Activated naive CD8-positive, alpha-beta T cell treated with anti-CD3 and anti-CD28 coated beads for 36 hours (primary cell): ENCODE data around the gene FAM81A. TPM values are rescaled to one million over a fixed set of nuclear protein-coding genes. Genes with fewer than 3 reads are reported as not detected.

Source experiments
- DNase-seq: peaks from one replicate; pipeline ENCODE4 v3.0.0; 2021
- H3K27ac Mint-ChIP-seq: one replicate; pipeline ENCODE4 v1.8.0; 2022; ENCODE audit warnings: mild to moderate bottlenecking, moderate library complexity, mixed read lengths
- H3K27me3 Mint-ChIP-seq: one replicate; pipeline ENCODE4 v1.8.0; 2022; ENCODE audit warnings: mild to moderate bottlenecking, mixed read lengths
- H3K36me3 Mint-ChIP-seq: one replicate; pipeline ENCODE4 v1.8.0; 2021; ENCODE audit warnings: mild to moderate bottlenecking, mixed read lengths
- H3K4me1 Mint-ChIP-seq: one replicate; pipeline ENCODE4 v1.8.0; 2021; ENCODE audit warnings: mixed read lengths
- H3K4me3 Mint-ChIP-seq: one replicate; pipeline ENCODE4 v1.8.0; 2022; ENCODE audit warnings: mild to moderate bottlenecking, moderate library complexity, mixed read lengths
- H3K9me3 Mint-ChIP-seq: one replicate; pipeline ENCODE4 v1.8.0; 2022; ENCODE audit warnings: mixed read lengths
- total RNA-seq, 2 experiments: library from RNA; stranded (reverse); gene quantifications; one replicate each; pipeline ENCODE4 v1.2.3, GENCODE V29; 2021

Gene FAM81A
- total RNA-seq, 2 experiments from 2014 or later, result 1.3 to 1.6 TPM

DNA sequence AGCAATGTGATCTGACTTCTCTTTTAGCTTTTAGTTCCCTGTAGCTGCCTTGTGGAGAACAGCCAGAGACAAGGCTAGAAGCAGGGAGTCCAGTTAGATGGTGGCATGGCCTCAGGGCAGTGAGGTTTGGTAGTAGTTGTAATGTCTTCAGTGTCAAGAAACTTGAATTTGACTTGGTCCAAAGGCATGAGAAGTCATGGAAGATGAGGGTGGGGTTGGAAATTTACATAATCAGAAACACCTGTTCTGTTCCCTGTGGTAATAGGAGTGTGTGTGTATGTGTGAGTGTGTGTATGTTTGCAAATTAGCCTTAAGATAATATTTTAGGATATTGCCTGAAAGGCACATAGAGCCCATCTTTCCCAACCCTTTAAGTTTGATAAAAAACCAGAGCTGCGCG is 118.4 kb downstream of the FAM81A start:
- H3K27me3 Mint-ChIP-seq, result peaks cover 3% of the 10 kb centered on the region
- H3K4me3 Mint-ChIP-seq, result no peak overlapping the region
- H3K4me1 Mint-ChIP-seq, result no peaks in the 10 kb centered on the region
- H3K9me3 Mint-ChIP-seq, result no peaks in the 10 kb centered on the region
- H3K36me3 Mint-ChIP-seq, result no peaks in the 10 kb centered on the region
- DNase-seq, result no peak
- no peak overlapping the region for H3K27ac Mint-ChIP-seq

DNA sequence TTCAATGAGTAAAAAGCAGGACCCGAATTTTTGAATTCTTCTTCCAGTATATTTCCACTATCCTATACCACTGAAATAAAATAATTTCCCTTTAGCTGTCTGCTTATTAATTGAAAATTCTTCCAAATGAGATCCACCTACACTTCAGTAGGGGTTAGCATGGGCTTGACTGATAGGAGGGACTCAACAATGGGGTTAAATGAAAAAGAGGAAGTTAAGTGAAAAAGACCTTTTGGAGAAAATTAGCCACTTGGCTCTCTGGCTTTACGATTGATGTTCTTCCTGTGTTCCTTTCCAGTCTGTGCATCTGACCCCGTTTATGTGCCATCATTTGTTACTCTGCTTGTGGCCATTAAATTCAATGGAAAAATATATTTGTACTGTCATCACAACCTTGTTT is 119.6 kb downstream of the FAM81A start:
- H3K36me3 Mint-ChIP-seq, result no peaks in the 10 kb centered on the region
- H3K9me3 Mint-ChIP-seq, result no peaks in the 10 kb centered on the region
- no peak overlapping the region for H3K4me3 Mint-ChIP-seq

DNA sequence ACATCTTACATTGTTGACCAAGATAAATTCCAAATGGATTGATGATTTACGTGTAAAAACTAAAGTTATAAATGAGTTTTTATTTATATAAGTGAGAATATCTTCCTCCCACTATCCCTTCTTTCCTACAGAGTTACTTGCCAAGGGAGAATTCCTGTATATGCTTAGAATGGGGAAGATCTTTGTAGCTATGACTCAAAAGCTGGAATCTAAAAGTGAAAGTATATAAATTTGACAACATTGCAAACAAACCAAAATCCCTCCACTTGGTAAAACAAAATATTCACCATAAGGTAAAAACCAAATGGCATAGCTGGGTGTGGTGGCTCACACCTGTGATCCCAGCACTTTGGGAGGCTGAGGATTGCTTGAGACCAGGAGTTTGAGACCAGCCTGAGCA is 120.9 kb downstream of the FAM81A start:
- Mint-ChIP-seq H3K36me3 (no peaks in the 10 kb centered on the region), H3K4me1 (peaks cover 3% of the 10 kb centered on the region), H3K27me3 (peaks cover 3% of the 10 kb centered on the region), H3K9me3 (no peaks in the 10 kb centered on the region), H3K27ac (no peak overlapping the region), H3K4me3 (no peak overlapping the region)
- no peak for DNase-seq

More for the DNA sequence above, 119.6 kb downstream of the FAM81A start:
- Mint-ChIP-seq H3K4me1 (peaks cover under 1% of the 10 kb centered on the region), H3K27me3 (peaks cover 3% of the 10 kb centered on the region), H3K27ac (no peak overlapping the region)
- DNase-seq, result no peak

DNA sequence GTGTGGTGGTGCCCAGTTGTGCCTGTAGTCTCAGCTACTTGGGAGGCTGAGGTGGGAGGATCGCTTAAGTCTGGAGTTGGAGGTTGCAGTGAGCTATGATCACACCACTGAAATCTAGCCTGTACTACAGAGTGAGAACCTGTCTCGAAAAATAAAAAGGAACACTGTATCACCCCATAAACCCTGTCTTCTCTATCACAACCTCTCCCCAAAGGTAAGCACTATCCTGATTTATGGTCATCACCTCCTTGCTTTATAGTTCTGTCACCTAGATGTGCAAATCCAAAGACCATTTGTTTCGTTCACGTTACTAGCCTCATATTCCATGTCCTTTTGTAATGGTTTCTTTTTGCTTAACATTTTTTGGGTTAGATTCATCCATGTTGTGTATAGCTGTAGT is 123.6 kb downstream of the FAM81A start:
- peaks cover 3% of the 10 kb centered on the region for H3K4me1 Mint-ChIP-seq
- no peak for DNase-seq
- H3K36me3 Mint-ChIP-seq, result no peaks in the 10 kb centered on the region
- no peaks in the 10 kb centered on the region for H3K27me3 Mint-ChIP-seq
- peaks cover 1% of the 10 kb centered on the region for H3K9me3 Mint-ChIP-seq
- H3K27ac Mint-ChIP-seq, result no peak overlapping the region
- no peak overlapping the region for H3K4me3 Mint-ChIP-seq

GRCh38 chr15:59562448-59563186 is 124.6 kb downstream of the FAM81A start:
- H3K4me3 Mint-ChIP-seq, result no peak overlapping the region
- H3K27me3 Mint-ChIP-seq, result no peaks in the 10 kb centered on the region
- no peak for DNase-seq
- H3K9me3 Mint-ChIP-seq, result peaks cover 1% of the 10 kb centered on the region
- H3K4me1 Mint-ChIP-seq, result peaks cover 3% of the 10 kb centered on the region
- H3K36me3 Mint-ChIP-seq, result no peaks in the 10 kb centered on the region
- no peak overlapping the region for H3K27ac Mint-ChIP-seq

- Mint-ChIP-seq H3K36me3 (no peaks in the 10 kb centered on the region), H3K27ac (no peak overlapping the region), H3K4me3 (no peak overlapping the region), H3K4me1 (peaks cover 5% of the 10 kb centered on the region), H3K9me3 (peaks cover 1% of the 10 kb centered on the region), H3K27me3 (no peaks in the 10 kb centered on the region)
- DNase-seq, result no peak
Observed at GRCh38 chr15:59565299-59565698, 127.3 kb downstream of the FAM81A start.

DNA sequence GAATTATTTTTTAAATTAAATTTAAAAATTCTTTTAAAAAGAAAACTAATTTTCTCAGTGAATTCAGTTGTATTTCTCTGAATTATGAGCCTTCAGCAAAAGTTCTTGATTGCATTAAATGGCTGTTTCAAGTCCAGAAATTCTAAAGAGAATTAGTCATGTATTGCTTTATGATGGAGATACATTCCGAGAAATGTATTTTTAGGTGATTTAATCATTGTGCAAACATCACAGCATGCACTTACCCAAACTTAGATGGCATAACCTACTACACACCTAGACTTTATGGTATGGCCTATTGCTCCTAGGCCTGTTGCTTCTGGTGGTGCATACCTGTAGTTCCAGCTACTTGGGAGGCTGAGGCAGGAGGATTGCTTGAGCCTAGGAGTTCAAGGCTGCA is 129.3 kb downstream of the FAM81A start:
- Mint-ChIP-seq H3K4me1 (peaks cover 5% of the 10 kb centered on the region), H3K27ac (no peak overlapping the region), H3K9me3 (peaks cover 1% of the 10 kb centered on the region), H3K36me3 (no peaks in the 10 kb centered on the region), H3K27me3 (peaks cover 2% of the 10 kb centered on the region), H3K4me3 (no peak overlapping the region)
- DNase-seq, result no peak

DNA sequence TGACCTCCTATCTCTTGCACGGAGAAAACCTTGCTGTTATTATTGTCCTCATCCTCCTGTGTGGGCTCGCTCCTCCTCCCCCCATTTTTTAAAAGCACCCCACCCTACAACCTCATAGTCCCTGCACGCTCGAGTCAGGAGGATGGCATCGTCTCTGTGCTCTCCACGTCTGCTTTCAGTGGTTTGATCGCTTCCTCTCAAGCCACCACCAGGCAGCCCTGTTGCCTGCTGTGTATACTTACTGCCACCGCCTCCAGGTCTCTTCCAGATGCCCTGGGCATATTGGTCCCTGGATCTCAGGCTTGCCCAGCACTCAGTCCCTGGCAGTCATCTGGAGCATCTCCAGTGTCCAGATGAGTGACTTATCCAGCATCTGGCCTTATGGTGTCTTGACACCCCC is 131.5 kb downstream of the FAM81A start:
- H3K27me3 Mint-ChIP-seq, result peaks cover 3% of the 10 kb centered on the region
- no peak for DNase-seq
- H3K4me3 Mint-ChIP-seq, result no peak overlapping the region
- peaks cover 1% of the 10 kb centered on the region for H3K9me3 Mint-ChIP-seq
- no peak overlapping the region for H3K27ac Mint-ChIP-seq
- H3K36me3 Mint-ChIP-seq, result no peaks in the 10 kb centered on the region
- peaks cover 2% of the 10 kb centered on the region for H3K4me1 Mint-ChIP-seq

DNA sequence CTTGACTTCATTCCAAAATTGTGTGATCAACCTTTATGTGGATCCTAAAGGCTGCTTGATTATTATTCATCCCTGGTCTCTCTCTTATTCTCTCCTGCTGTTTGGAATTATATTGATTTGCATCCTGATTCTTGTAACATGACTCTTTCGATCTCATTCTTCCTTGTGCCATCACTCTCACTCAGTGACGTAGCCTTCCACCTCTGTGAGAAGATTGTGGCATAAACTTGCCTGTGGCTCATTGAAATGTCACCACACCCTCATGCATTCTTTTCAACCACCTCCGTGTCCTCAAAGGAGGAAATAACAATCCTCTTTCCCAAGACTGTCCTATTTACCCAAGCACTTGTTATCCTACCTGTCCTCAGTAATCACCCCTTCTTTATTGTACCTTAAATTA is 132.3 kb downstream of the FAM81A start:
- Mint-ChIP-seq H3K27ac (no peak overlapping the region), H3K4me3 (no peak overlapping the region), H3K36me3 (no peaks in the 10 kb centered on the region), H3K27me3 (peaks cover 3% of the 10 kb centered on the region), H3K4me1 (peaks cover 2% of the 10 kb centered on the region), H3K9me3 (peaks cover 1% of the 10 kb centered on the region)
- DNase-seq, result no peak

DNA sequence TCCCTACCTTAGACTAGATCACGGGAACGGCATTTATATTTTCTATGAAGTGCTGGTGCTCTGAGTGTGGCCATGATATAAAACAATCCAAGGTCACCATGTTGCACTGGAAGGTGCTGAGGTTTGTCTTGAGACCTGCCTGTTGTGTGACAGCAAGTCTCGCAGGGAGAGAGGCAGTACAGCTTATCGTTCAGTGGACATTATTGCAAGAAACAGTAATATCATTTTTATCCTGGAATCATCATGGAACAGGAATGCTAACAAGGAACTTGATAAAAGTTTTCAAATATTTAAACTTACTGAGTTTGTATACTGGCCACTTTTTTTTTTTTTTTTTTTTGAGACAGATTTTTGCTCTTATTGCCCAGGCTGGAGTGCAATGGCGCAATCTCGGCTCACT is 133.6 kb downstream of the FAM81A start:
- no peak overlapping the region for H3K4me3 Mint-ChIP-seq
- H3K27me3 Mint-ChIP-seq, result peaks cover 3% of the 10 kb centered on the region
- H3K36me3 Mint-ChIP-seq, result no peaks in the 10 kb centered on the region
- no peak overlapping the region for H3K27ac Mint-ChIP-seq
- H3K4me1 Mint-ChIP-seq, result peaks cover 2% of the 10 kb centered on the region
- no peak for DNase-seq
- H3K9me3 Mint-ChIP-seq, result no peaks in the 10 kb centered on the region

Other genes starting within 250 kb of the FAM81A start
- gene LDHAL6B, start 231.3 kb upstream of the FAM81A start, total RNA-seq, result not detected
- gene MYO1E, start 65.3 kb upstream of the FAM81A start, total RNA-seq, result 10 to 100 TPM; 51.0 to 61.0 TPM
- not detected for gene GCNT3, start 173.6 kb downstream of the FAM81A start, total RNA-seq
- 100 to 1,000 TPM; 237 to 246 TPM for gene GTF2A2, start 219.3 kb downstream of the FAM81A start, total RNA-seq